ENCODE measurements around the gene ACOT7. TPM values are rescaled to one million over a fixed set of nuclear protein-coding genes. Genes with fewer than 3 reads are reported as not detected.

Gene ACOT7
- total RNA-seq, 1 experiment from 2014 or later = 151 TPM

- TF ChIP-seq ATF3 (CRISPR knock-in tag; conservative IDR thresholded peaks at IDR 0.05) (no peak), ERG (CRISPR knock-in tag; IDR thresholded peaks at IDR 0.05) (no peak), GRHL2 (CRISPR knock-in tag; IDR thresholded peaks at IDR 0.05; ENCODE audit: insufficient replicate concordance, severe bottlenecking) (no peak), IRF2 (CRISPR knock-in tag; IDR thresholded peaks at IDR 0.05; ENCODE audit: borderline replicate concordance, low read depth) (no peak), RORB (CRISPR knock-in tag; IDR thresholded peaks at IDR 0.05) (no peak), ZNF423 (CRISPR knock-in tag; IDR thresholded peaks at IDR 0.05) (no peak)
- TF ChIP-seq, protein P1, sequence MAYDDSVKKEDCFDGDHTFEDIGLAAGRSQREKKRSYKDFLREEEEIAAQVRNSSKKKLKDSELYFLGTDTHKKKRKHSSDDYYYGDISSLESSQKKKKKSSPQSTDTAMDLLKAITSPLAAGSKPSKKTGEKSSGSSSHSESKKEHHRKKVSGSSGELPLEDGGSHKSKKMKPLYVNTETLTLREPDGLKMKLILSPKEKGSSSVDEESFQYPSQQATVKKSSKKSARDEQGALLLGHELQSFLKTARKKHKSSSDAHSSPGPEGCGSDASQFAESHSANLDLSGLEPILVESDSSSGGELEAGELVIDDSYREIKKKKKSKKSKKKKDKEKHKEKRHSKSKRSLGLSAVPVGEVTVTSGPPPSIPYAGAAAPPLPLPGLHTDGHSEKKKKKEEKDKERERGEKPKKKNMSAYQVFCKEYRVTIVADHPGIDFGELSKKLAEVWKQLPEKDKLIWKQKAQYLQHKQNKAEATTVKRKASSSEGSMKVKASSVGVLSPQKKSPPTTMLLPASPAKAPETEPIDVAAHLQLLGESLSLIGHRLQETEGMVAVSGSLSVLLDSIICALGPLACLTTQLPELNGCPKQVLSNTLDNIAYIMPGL (CRISPR knock-in tag; IDR thresholded peaks at IDR 0.05) = no peak
- TF ChIP-seq, protein P2, sequence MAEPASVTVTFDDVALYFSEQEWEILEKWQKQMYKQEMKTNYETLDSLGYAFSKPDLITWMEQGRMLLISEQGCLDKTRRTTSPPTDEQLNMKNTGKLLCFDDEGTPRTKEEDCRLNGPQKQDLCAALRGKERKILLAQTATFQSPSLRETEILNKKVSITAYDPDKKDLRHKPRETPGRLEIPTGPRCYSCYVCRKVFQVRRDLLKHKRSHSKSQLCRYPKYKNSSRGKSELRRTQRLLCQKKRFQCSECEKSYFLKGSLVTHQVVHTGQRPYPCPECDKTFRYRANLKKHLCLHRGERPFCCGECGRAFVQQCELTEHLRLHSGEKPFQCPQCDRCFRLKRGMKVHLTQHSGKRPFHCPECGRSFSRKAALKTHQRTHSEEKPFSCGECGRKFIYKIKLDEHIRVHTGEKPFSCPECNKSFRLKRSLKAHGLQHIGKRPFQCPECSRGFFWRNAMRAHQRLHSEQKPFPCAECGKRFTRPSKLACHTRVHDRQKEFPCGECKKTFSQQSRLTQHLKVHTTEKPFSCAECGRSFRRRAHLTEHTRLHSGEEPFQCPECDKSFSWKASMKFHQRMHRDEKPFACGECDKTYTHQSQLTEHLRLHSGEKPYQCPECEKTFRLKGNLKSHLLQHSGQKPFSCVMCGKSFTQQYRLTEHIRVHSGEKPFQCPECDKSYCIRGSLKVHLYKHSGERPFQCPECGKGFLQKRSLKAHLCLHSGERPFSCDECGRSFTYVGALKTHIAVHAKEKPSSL (CRISPR knock-in tag; conservative IDR thresholded peaks at IDR 0.05) = no peak
These were observed 115.3 kb downstream of the ACOT7 start (continued) for GRCh38 chr1:6278263-6278662.

GRCh38 chr1:6276811-6277555, 116.6 kb downstream of the ACOT7 start:
- Mint-ChIP-seq H3K4me1 (peaks cover 24% of the 10 kb centered on the region), H3K4me3 (no peak overlapping the region), H3K27ac (peak overlapping the region; percentile 83), H3K36me3 (no peaks in the 10 kb centered on the region), H3K27me3 (ENCODE audit: low read depth) (no peaks in the 10 kb centered on the region), H3K9me3 (no peaks in the 10 kb centered on the region)
- ChIA-PET CTCF (interaction anchor here (0.7 to 3.1 kb wide), 7 partner anchors 16 to 243 kb away, joined by 3 to 14 read pairs (median 4); partner anchors contain the start of gene GPR153), POLR2A (no interaction called here)
- DNase-seq (ENCODE audit: low spot score) (no peak), ATAC-seq (no peak)
- TF ChIP-seq ATF3 (CRISPR knock-in tag; conservative IDR thresholded peaks at IDR 0.05) (no peak), NFE2L1 (CRISPR knock-in tag; IDR thresholded peaks at IDR 0.05) (no peak), FOXP1 (CRISPR knock-in tag; IDR thresholded peaks at IDR 0.05; ENCODE audit: borderline replicate concordance) (no peak), ZNF396 (CRISPR knock-in tag; IDR thresholded peaks at IDR 0.05; ENCODE audit: borderline replicate concordance) (no peak), E2F4 (CRISPR knock-in tag; IDR thresholded peaks at IDR 0.05; ENCODE audit: borderline replicate concordance, low read depth) (no peak), RELA (CRISPR knock-in tag; IDR thresholded peaks at IDR 0.05; ENCODE audit: borderline replicate concordance) (no peak), NR2C2 (CRISPR knock-in tag; IDR thresholded peaks at IDR 0.05) (no peak), FOXK1 (CRISPR knock-in tag; IDR thresholded peaks at IDR 0.05) (no peak), GRHL2 (CRISPR knock-in tag; IDR thresholded peaks at IDR 0.05; ENCODE audit: insufficient replicate concordance, severe bottlenecking) (no peak), TP53 (CRISPR knock-in tag; IDR thresholded peaks at IDR 0.05) (no peak), ZSCAN18 (CRISPR knock-in tag; IDR thresholded peaks at IDR 0.05) (no peak), MYBL2 (CRISPR knock-in tag; IDR thresholded peaks at IDR 0.05) (no peak)
- TF ChIP-seq, protein P3, sequence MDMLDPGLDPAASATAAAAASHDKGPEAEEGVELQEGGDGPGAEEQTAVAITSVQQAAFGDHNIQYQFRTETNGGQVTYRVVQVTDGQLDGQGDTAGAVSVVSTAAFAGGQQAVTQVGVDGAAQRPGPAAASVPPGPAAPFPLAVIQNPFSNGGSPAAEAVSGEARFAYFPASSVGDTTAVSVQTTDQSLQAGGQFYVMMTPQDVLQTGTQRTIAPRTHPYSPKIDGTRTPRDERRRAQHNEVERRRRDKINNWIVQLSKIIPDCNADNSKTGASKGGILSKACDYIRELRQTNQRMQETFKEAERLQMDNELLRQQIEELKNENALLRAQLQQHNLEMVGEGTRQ (CRISPR knock-in tag; IDR thresholded peaks at IDR 0.05) = no peak
- TF ChIP-seq, protein P2 (CRISPR knock-in tag; conservative IDR thresholded peaks at IDR 0.05) = no peak
